ENCODE results near the gene ELFN1. TPM values are rescaled to one million over a fixed set of nuclear protein-coding genes. Genes with fewer than 3 reads are reported as not detected.

Gene ELFN1
- total and polyA plus RNA-seq, 8 donors, result 0.20 to 0.94 (median 0.73) TPM

DNA sequence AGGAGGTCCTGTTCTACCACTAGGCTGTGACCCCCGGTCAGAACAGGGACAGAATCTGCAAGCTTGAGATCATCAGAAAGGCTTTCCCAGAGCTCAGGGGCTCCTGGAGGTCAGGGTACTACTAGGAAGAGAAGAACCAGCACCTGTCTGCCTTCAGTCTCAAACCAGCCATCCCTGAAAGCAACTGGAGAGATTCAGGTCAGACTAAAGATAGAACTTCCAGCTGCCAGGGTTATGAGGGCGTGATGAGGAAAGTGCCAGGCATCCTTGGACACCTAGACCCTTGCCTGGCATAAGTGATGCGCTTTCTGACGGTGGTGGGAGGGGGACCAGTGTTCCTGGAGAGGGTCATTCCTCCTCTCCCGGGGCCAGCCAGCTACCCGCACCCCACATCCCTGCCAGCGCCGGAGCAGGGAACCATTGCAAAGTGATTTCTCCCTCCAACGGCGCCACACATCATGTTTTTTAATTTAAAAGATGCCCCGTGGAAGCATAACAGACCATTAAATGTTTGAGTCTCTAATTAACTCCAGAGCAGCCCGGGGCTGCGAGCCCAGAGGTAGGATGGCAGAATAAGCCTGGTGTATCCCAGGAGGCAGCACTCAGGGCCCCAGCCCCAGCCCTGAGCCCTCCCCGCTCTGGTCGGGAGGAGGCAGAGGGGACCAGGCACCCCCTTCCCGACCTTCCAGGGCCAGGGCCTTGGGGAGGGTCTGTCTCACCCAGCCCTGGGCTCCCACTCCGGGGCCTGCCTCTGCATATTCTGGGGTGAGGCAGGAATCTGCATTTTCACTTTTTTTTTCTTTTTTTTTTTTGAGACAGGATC, 64.0 kb downstream of the ELFN1 start:
- H3K27me3 ChIP-seq, result no peaks in the 10 kb centered on the region

DNA sequence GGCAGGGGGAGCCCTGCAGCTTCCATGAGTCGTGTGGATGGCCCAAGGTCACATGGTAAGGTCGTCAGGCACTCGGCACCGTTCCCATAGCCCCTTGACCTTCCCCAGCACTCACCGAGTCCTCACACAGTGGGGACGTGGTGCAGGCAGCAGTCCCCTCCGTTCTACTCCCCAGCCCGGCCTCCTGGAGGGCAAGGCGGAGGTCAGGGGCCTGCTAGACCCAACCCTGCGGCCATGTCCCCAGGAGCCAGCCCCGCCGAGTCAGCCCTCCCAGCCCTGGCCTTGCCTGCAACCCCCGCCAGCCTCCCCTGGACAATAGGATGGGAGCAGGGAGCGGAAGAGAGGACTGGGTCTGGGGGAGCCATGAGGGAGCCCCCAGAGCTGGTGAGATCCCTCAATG, 65.2 kb downstream of the ELFN1 start:
- ATAC-seq (no peak), FAIRE-seq (no peak), DNase-seq (peak in 2 of 6 donors; percentile 7 to 55)
- intact Hi-C loops (cut with DNase I), result no loop called here
- no peak overlapping the region for H3K4me3 ChIP-seq
- 53 to 64% methylated on average over 14 of the region's 14 CpGs for WGBS, 2 donors
- H3K36me3 ChIP-seq, result no peaks in the 10 kb centered on the region
- H3K9me3 ChIP-seq, result no peaks in the 10 kb centered on the region
- H3K27me3 ChIP-seq, result no peaks in the 10 kb centered on the region
- H3K27ac ChIP-seq, result no peak overlapping the region
- no peaks in the 10 kb centered on the region for H3K4me1 ChIP-seq
- TF ChIP-seq, protein P1, sequence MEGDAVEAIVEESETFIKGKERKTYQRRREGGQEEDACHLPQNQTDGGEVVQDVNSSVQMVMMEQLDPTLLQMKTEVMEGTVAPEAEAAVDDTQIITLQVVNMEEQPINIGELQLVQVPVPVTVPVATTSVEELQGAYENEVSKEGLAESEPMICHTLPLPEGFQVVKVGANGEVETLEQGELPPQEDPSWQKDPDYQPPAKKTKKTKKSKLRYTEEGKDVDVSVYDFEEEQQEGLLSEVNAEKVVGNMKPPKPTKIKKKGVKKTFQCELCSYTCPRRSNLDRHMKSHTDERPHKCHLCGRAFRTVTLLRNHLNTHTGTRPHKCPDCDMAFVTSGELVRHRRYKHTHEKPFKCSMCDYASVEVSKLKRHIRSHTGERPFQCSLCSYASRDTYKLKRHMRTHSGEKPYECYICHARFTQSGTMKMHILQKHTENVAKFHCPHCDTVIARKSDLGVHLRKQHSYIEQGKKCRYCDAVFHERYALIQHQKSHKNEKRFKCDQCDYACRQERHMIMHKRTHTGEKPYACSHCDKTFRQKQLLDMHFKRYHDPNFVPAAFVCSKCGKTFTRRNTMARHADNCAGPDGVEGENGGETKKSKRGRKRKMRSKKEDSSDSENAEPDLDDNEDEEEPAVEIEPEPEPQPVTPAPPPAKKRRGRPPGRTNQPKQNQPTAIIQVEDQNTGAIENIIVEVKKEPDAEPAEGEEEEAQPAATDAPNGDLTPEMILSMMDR (IDR thresholded peaks at IDR 0.05), result no peak

More for the DNA sequence above, 64.0 kb downstream of the ELFN1 start:
- peak in 2 of 6 donors; percentile 12 to 45 for DNase-seq
- Histone ChIP-seq H3K4me1 (no peaks in the 10 kb centered on the region), H3K9me3 (no peaks in the 10 kb centered on the region), H3K4me3 (no peak overlapping the region), H3K27ac (no peak overlapping the region), H3K36me3 (no peaks in the 10 kb centered on the region)
- 68 to 75% methylated on average over 17 of the region's 17 CpGs for WGBS, 2 donors
- FAIRE-seq, result no peak
- TF ChIP-seq, protein P1 (IDR thresholded peaks at IDR 0.05), result no peak
- ATAC-seq, result no peak
- intact Hi-C loops (cut with DNase I), result no loop called here

DNA sequence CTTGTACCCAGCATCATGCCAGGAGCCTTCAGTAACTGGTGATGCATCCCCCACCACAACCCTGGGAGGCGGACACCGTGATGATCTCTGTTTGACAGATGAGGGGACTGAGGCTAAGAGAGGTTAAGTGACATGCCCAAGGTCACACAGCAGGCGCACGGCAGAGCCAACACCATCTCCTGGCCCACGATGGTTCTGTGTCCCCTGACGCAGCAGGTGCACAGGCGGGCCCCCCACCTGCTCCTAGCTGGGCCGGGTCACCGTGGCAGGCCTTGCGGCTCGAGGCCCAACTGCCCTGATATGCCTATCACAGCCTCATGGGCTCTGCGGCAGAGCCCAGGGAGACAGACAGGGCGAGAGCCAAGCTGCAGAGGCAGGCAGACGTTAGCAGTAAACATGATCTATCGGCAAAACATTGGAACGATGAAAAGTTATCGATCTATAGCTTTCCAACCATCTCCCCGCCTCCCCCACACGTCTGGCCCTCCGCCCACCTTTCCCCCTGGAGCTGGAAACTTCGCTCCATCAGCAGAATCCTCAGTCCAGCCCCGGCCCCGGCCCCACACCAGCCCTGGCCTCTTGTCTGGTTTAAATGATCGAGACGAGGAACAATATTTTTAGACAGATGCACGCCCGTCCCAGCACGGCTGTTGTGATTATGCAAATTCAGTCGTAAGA, 65.9 kb downstream of the ELFN1 start:
- no peaks in the 10 kb centered on the region for H3K9me3 ChIP-seq

DNA sequence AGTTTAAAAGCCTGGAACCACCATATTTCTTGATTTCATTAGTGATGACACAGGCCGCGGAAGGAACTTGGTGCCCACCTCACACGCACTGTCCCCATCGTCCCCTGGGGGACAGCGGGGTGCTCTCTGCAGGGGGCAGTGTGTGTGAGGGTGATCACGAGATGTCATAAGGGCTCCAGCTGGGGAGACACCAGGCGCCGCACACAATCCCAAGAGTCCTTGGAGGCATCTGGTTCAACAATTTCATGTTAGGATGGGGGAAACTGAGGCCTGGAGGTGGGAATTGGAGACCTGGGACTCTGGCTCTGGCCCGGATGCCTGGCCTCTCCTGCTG, 66.4 kb downstream of the ELFN1 start:
- H3K9me3 ChIP-seq, result no peaks in the 10 kb centered on the region
- DNase-seq, result peak in 1 of 6 donors; percentile 3
- no peak for ATAC-seq
- TF ChIP-seq, protein P1 (IDR thresholded peaks at IDR 0.05), result no peak
- no peaks in the 10 kb centered on the region for H3K36me3 ChIP-seq
- H3K27ac ChIP-seq, result no peak overlapping the region
- H3K27me3 ChIP-seq, result no peaks in the 10 kb centered on the region
- intact Hi-C loops (cut with DNase I), result no loop called here
- no peaks in the 10 kb centered on the region for H3K4me1 ChIP-seq
- WGBS, 2 donors, result 79 to 84% methylated on average over 9 of the region's 9 CpGs
- no peak for FAIRE-seq
- H3K4me3 ChIP-seq, result no peak overlapping the region

More for the DNA sequence above, 65.9 kb downstream of the ELFN1 start:
- ATAC-seq (no peak), DNase-seq (peak in 2 of 6 donors; percentile 12 to 51), FAIRE-seq (no peak)
- Histone ChIP-seq H3K4me3 (no peak overlapping the region), H3K27me3 (no peaks in the 10 kb centered on the region), H3K27ac (no peak overlapping the region), H3K4me1 (no peaks in the 10 kb centered on the region), H3K36me3 (no peaks in the 10 kb centered on the region)
- intact Hi-C loops (cut with DNase I), result no loop called here
- WGBS, 2 donors, result 68 to 74% methylated on average over 29 of the region's 29 CpGs
- TF ChIP-seq, protein P1 (IDR thresholded peaks at IDR 0.05), result no peak

DNA sequence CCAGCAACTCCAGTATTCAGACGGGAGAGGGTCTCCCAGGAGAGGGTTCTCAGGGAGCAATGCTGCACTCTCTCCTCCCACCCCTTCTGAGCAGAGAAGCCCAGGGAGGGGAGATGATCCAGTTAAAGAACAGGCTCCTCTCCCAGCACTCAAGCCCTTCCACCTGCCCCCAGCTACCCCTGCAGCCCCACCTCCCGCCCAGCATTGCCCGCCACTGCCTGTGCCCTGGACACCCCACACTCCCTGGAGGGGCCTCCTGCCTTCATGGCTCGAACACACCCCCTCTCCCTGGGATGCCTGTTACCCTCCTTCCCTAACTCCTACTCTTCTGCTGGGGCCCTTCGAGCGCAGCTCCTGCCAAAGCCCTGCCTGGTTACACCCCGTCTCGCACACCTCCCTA, 66.8 kb downstream of the ELFN1 start:
- TF ChIP-seq, protein P1 (IDR thresholded peaks at IDR 0.05), result no peak
- H3K4me3 ChIP-seq, result no peak overlapping the region
- no peaks in the 10 kb centered on the region for H3K36me3 ChIP-seq
- no peaks in the 10 kb centered on the region for H3K27me3 ChIP-seq
- ATAC-seq (no peak), DNase-seq (peak in 2 of 6 donors; percentile 9 to 21), FAIRE-seq (no peak)
- H3K9me3 ChIP-seq, result no peaks in the 10 kb centered on the region
- intact Hi-C loops (cut with DNase I), result no loop called here
- WGBS, 2 donors, result 71 to 89% methylated on average over 7 to 8 of the region's 8 CpGs
- H3K27ac ChIP-seq, result no peak overlapping the region
- no peaks in the 10 kb centered on the region for H3K4me1 ChIP-seq
